Stimulated activated CD4-positive, alpha-beta T cell treated with anti-CD3 and anti-CD28 coated beads, Interleukin-15, amount 100 ng/mL, for 24 hours (primary cell): Measurements from ENCODE around the gene MTHFSD.

Source experiments
- DNase-seq: peaks from one replicate; pipeline ENCODE4 v3.0.0-alpha.2; 2020

The MTHFSD gene

GRCh38 chr16:86524029-86524428, 31.0 kb downstream of the MTHFSD start:
- no peak for DNase-seq

GRCh38 chr16:86523166-86523740, 31.8 kb downstream of the MTHFSD start:
- DNase-seq, result no peak

- DNase-seq, result no peak
Measured at GRCh38 chr16:86522634-86523033, 32.4 kb downstream of the MTHFSD start.

GRCh38 chr16:86521236-86522197, 33.5 kb downstream of the MTHFSD start:
- DNase-seq, result no peak

GRCh38 chr16:86520317-86521210, 34.5 kb downstream of the MTHFSD start:
- no peak for DNase-seq

GRCh38 chr16:86519649-86520316, 35.3 kb downstream of the MTHFSD start:
- DNase-seq, result peak; percentile 68

- DNase-seq, result no peak
Measured at GRCh38 chr16:86519007-86519648, 35.9 kb downstream of the MTHFSD start.

- DNase-seq, result peak; percentile 55
Measured at GRCh38 chr16:86517652-86518258, 37.3 kb downstream of the MTHFSD start.

GRCh38 chr16:86517033-86517432, 38.0 kb downstream of the MTHFSD start:
- DNase-seq, result no peak

- DNase-seq, result no peak
Measured at GRCh38 chr16:86516623-86517003, 38.4 kb downstream of the MTHFSD start.

- no peak for DNase-seq
Measured at GRCh38 chr16:86515777-86516622, 39.0 kb downstream of the MTHFSD start.

GRCh38 chr16:86515413-86515776, 39.6 kb downstream of the MTHFSD start:
- no peak for DNase-seq

- DNase-seq, result no peak
Measured at GRCh38 chr16:86514481-86515376, 40.3 kb downstream of the MTHFSD start.

GRCh38 chr16:86513471-86514277, 41.4 kb downstream of the MTHFSD start:
- no peak for DNase-seq

- DNase-seq, result no peak
Measured at GRCh38 chr16:86512860-86513470, 42.1 kb downstream of the MTHFSD start.

- no peak for DNase-seq
Measured at GRCh38 chr16:86512301-86512859, 42.7 kb downstream of the MTHFSD start.

GRCh38 chr16:86511317-86512161, 43.5 kb downstream of the MTHFSD start:
- no peak for DNase-seq
